IPS-NIHi7 (cell line): ENCODE data around the gene STAT6.

ENCODE experiments used
- DNase-seq: peaks from one replicate; pipeline ENCODE4 v3.0.0; 2012; ENCODE audit warnings: mixed read lengths; ENCODE audit errors: extremely low spot score

STAT6 gene, protein sequence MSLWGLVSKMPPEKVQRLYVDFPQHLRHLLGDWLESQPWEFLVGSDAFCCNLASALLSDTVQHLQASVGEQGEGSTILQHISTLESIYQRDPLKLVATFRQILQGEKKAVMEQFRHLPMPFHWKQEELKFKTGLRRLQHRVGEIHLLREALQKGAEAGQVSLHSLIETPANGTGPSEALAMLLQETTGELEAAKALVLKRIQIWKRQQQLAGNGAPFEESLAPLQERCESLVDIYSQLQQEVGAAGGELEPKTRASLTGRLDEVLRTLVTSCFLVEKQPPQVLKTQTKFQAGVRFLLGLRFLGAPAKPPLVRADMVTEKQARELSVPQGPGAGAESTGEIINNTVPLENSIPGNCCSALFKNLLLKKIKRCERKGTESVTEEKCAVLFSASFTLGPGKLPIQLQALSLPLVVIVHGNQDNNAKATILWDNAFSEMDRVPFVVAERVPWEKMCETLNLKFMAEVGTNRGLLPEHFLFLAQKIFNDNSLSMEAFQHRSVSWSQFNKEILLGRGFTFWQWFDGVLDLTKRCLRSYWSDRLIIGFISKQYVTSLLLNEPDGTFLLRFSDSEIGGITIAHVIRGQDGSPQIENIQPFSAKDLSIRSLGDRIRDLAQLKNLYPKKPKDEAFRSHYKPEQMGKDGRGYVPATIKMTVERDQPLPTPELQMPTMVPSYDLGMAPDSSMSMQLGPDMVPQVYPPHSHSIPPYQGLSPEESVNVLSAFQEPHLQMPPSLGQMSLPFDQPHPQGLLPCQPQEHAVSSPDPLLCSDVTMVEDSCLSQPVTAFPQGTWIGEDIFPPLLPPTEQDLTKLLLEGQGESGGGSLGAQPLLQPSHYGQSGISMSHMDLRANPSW

GRCh38 chr12:57111031-57111734 is at the start of gene STAT6:
STAT6 (minus strand) TSS chr12:57111362; CDS start chr12:57108278, 3,084 bp downstream.
- no peak for DNase-seq

DNA sequence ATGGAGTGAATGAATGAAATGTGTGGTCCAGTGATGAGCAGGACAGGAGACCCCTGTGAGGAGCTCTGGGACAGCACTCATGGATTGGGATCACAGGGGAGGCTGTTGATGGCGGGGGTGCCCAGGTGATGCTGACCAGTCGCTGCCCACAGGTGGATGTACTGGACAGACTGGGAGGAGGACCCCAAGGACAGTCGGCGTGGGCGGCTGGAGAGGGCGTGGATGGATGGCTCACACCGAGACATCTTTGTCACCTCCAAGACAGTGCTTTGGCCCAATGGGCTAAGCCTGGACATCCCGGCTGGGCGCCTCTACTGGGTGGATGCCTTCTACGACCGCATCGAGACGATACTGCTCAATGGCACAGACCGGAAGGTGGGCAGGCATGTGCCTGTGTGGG is 49.6 kb upstream of the STAT6 start:
- DNase-seq: no peak

- no peak for DNase-seq
These were observed 48.9 kb upstream of the STAT6 start for GRCh38 chr12:57160040-57160439.

DNA sequence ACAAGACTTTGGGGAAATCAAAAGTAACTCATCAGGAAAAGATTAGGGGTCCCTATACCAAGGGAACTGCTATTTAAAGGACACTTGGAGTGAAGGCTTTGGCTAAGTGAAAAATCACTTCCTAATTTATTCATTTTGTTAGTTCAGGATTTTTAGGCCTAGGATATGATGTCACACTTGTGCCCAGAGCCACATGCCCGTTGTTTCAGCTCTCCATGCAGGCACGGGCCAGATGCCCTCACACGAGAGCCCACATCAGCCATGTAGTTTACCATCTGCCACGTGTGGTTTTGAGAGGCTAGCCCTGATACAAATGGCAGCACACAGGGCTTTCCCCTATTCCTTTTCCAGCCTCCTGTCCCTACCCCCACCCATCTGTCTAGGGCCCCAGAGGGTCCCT is 48.1 kb upstream of the STAT6 start:
- no peak for DNase-seq

GRCh38 chr12:57158665-57159064 is 47.5 kb upstream of the STAT6 start:
- DNase-seq: no peak

DNA sequence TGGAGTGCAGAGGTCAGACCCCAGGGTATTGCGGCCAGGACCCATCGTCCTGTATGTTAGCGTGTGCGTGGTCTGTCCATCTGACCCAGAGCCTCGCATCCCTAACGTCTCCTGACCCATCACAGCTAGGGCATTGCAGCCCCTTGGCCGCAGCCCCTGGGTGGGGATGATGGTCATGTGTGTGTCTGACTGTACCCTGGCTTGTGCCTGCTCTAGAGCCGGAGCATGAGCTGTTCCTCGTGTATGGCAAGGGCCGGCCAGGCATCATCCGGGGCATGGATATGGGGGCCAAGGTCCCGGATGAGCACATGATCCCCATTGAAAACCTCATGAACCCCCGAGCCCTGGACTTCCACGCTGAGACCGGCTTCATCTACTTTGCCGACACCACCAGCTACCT is 47.0 kb upstream of the STAT6 start:
- DNase-seq: no peak

GRCh38 chr12:57157588-57158173 is 46.5 kb upstream of the STAT6 start:
- DNase-seq: no peak

- DNase-seq: no peak
These were observed 45.7 kb upstream of the STAT6 start for GRCh38 chr12:57156701-57157403.

DNA sequence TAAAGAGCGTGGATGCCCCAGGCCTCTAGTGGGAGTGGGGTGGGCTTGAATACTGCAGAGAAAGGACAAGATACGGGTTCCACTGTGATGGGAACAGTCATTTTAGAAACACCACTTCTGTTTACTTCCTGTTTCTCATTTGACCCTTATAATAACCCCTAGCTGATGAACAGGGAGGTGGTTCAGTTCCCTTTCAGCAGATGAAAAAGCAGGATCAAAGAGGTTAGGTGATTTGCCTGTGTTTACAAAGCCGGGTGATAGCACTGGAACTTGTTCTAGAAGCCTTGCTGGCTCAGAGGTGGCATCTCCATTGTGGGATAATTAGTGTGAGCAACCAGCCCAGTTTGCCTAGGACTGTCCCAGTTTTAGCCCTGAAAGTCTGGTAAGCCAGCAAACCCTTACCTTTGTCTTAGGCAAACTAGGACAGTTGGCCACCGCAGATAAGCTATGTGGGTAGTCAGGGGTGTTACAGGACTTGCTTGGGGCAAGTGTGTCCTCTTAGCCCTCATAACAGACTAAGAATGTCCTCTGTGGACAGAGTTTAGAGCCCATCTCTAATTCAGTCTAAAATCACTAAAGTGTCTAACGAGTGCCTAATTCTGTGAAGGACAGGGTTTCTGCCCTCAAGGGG is 43.8 kb upstream of the STAT6 start:
- DNase-seq: no peak

DNA sequence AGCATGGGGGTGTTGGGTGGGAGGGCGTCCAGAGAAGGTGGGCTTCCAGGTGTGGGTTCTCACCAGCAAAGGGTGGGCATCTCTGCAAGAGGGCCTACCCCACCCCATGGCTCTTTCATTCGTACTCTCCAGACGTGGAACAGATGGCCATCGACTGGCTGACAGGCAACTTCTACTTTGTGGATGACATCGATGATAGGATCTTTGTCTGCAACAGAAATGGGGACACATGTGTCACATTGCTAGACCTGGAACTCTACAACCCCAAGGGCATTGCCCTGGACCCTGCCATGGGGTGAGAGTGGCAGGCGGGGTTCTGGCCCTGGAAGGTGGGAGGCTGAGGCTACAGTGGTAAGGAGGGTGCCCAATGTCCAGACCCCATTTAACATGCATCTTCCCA is 42.9 kb upstream of the STAT6 start:
- no peak for DNase-seq

- DNase-seq: no peak
These were observed 42.3 kb upstream of the STAT6 start for GRCh38 chr12:57153415-57153997.

- no peak for DNase-seq
These were observed 41.5 kb upstream of the STAT6 start for GRCh38 chr12:57152639-57153038.

GRCh38 chr12:57151741-57152630 is 40.8 kb upstream of the STAT6 start:
- no peak for DNase-seq

DNA sequence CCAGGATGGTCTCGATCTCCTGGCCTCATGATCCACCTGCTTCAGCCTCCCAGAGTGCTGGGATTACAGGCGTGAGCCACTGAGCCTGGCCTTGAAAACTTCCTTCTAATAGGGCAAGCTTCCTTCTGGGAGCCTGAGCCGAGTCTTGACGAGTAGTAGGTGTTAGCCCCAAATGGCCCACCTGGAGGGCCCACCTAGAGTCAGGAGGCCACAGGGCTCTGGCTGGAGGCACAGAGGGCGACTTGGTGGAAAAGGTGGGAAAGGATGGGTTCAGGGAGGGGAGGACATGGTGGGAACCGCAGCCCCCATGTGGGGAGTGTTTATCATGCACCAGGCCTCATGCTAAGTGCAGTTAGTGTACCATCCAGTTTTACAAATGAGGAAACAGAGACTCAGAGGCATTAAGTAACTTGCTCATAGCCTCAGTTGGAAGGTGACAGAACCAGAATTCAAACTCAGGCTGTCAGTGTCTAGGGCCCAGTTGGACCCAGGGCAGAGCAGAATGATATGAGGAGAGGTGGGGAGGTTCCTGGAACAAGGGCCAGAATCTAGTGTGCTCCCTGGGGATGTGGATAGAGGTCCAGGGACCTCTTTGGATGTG is 39.3 kb upstream of the STAT6 start:
- no peak for DNase-seq

- no peak for DNase-seq
These were observed 38.2 kb upstream of the STAT6 start for GRCh38 chr12:57149245-57149900.

- DNase-seq: no peak
These were observed 37.5 kb upstream of the STAT6 start for GRCh38 chr12:57148469-57149244.
